Mammary epithelial cell (primary cell): ENCODE results near the gene CRIM1.
"Not testable (repeated sequence)": the region's sequence is repeated elsewhere in the genome, so short reads cannot be mapped to it uniquely, and the experiment has no call there.

Source experiments
- CTCF ChIP-seq, 2 donors: IDR thresholded peaks in 1 of 2; conservative IDR thresholded peaks in 1 of 2; 2 replicates each; pipeline ENCODE4 v1.5.1; 2011 to 2012; ENCODE audit warnings: inconsistent platforms in 2 of 2, low read length in 2 of 2, mild to moderate bottlenecking in 2 of 2, control low read depth in 1 of 2, low read depth in 1 of 2; ENCODE audit not compliant: insufficient read depth in 1 of 2; ENCODE audit errors: extremely low read depth in 1 of 2
- EZH2 ChIP-seq: IDR thresholded peaks from 2 replicates; pipeline ENCODE4 v1.6.1; 2012; ENCODE audit warnings: low read length, inconsistent platforms, borderline replicate concordance

GRCh38 chr2:36363085-36363484 lies 7.5 kb downstream of the CRIM1 start:
- TF ChIP-seq CTCF (conservative IDR thresholded peaks at IDR 0.05 in 1 of 2, IDR thresholded peaks at IDR 0.05 in 1 of 2; ENCODE audit: extremely low read depth in 1 of 2, insufficient read depth in 1 of 2, low read depth in 1 of 2, low read length in 2 of 2); EZH2: not testable (repeated sequence)
